ENCODE measurements around the gene TMEM156. TPM values are rescaled to one million over a fixed set of nuclear protein-coding genes. Genes with fewer than 3 reads are reported as not detected.

TMEM156 gene
- total and polyA plus RNA-seq, 2 of the 4 experiments (the other 2 are of a cell fraction) = 0.53 to 0.54 TPM

- H3K27ac ChIP-seq (ENCODE audit: insufficient read depth, low read length) = peak overlapping the region; percentile 55
- dilution Hi-C loops (cut with HindIII; ENCODE audit: low sequenced_read_pairs, unreplicated experiment) (no loop called here), in situ Hi-C loops (cut with MboI; ENCODE audit: low sequenced_read_pairs) (loop anchor here (5.0 kb wide), 1 partner anchor 90 kb away; no protein-coding TSS in a partner anchor), intact Hi-C loops (cut with micrococcal nuclease) (no loop called here)
- peak overlapping the region in 1 of 2 experiments; percentile 62; a peak in 2 of 4 replicates for H4K8ac ChIP-seq (ENCODE audit: low read depth in 2 of 2, low read length in 2 of 2)
- H3K14ac ChIP-seq (replicated peaks; ENCODE audit: low read depth, low read length) = peak overlapping the region; percentile 45; the same call in 1 of the 2 replicates
- peak overlapping the region; percentile 66 for H4K5ac ChIP-seq (ENCODE audit: low read depth, low read length)
- WGBS, 2 experiments (ENCODE audit: extremely low coverage in 2 of 2, insufficient read length in 1 of 2) = no CpG with 5 or more reads among the region's 4 CpGs
- peak overlapping the region; percentile 85 for H2AK5ac ChIP-seq (ENCODE audit: low read depth, low read length)
- no peak overlapping the region for H3K23ac ChIP-seq (ENCODE audit: low read depth, low read length)
- H2BK20ac ChIP-seq (ENCODE audit: low read depth, low read length) = peak overlapping the region; percentile 65; the same call in 1 of the 2 replicates
- H2BK5ac ChIP-seq (ENCODE audit: low read depth, low read length, poor library complexity, severe bottlenecking) = peak overlapping the region; percentile 81
- peaks cover 18% of the 10 kb centered on the region for H3K4me1 ChIP-seq (ENCODE audit: control insufficient read depth, insufficient read depth, low read length)
- peaks cover 10% of the 10 kb centered on the region; the same call in 1 of the 2 replicates for H3K9me1 ChIP-seq (ENCODE audit: insufficient read depth, low read length)
- no peak overlapping the region for H2AK9ac ChIP-seq (replicated peaks; ENCODE audit: low read depth, low read length, poor library complexity)
- H3K79me1 ChIP-seq (ENCODE audit: low read depth in 1 of 2, low read length in 2 of 2) = no peaks in the 10 kb centered on the region; a peak in 1 of 4 replicates
- peak overlapping the region; percentile 90 for H4K91ac ChIP-seq (ENCODE audit: insufficient read depth, low read depth, low read length)
- peak overlapping the region; percentile 71 for H2AFZ ChIP-seq (replicated peaks; ENCODE audit: low read length, poor library complexity)
- peak; percentile 73 for ATAC-seq (ENCODE audit: low read depth)
- no TSS peak for BruUV-seq (replicated peaks)
- H3K27me3 ChIP-seq (ENCODE audit: control insufficient read depth, insufficient read depth, low read length) = no peaks in the 10 kb centered on the region
- no peak overlapping the region for H3K4me3 ChIP-seq (ENCODE audit: insufficient read depth, low read depth, low read length)
- peak overlapping the region; percentile 67; the same call in 2 of the 3 replicates for H2BK15ac ChIP-seq (ENCODE audit: low read depth, low read length)
- peak overlapping the region; percentile 85 for H3K18ac ChIP-seq (ENCODE audit: low read depth, low read length)
- no peaks in the 10 kb centered on the region for H3K36me3 ChIP-seq (ENCODE audit: control insufficient read depth, insufficient read depth, low read length)
- ChIA-PET CTCF (interaction anchor here (0.6 to 1.2 kb wide), 2 partner anchors 52 to 975 kb away, joined by 3 read pairs; no protein-coding TSS in a partner anchor), POLR2A (ENCODE audit: unreplicated experiment) (no interaction called here)
- H3K9ac ChIP-seq (ENCODE audit: low read depth, low read length) = 0 out of 2 replicates have a peak overlapping the region, but pooled peaks have one; percentile 1
- no peaks in the 10 kb centered on the region for H4K20me1 ChIP-seq (ENCODE audit: insufficient read depth, low read length)
- TF ChIP-seq MAFK (IDR thresholded peaks at IDR 0.05; ENCODE audit: low read depth, low read length) (no peak), RFX5 (IDR thresholded peaks at IDR 0.05; ENCODE audit: low read depth, low read length) (no peak), FOS (IDR thresholded peaks at IDR 0.05; ENCODE audit: low read depth, low read length) (no peak), CTCF (conservative IDR thresholded peaks at IDR 0.05; ENCODE audit: low read depth, low read length) (no peak), CEBPB (IDR thresholded peaks at IDR 0.05; ENCODE audit: low read depth, low read length) (no peak), BHLHE40 (IDR thresholded peaks at IDR 0.05; ENCODE audit: low read depth, low read length) (no peak), CHD1 (IDR thresholded peaks at IDR 0.05; ENCODE audit: low read depth, low read length) (no peak), MXI1 (IDR thresholded peaks at IDR 0.05; ENCODE audit: borderline replicate concordance, low read depth, low read length) (no peak), RCOR1 (IDR thresholded peaks at IDR 0.05; ENCODE audit: insufficient replicate concordance, low read length) (no peak), ELK1 (IDR thresholded peaks at IDR 0.05; ENCODE audit: borderline replicate concordance, low read depth, low read length) (no peak)
- H2BK120ac ChIP-seq (ENCODE audit: low read depth, low read length) = peak overlapping the region; percentile 91
- peak overlapping the region; percentile 21; the same call in 1 of the 2 replicates for H3K56ac ChIP-seq (ENCODE audit: extremely low read depth, insufficient read depth, low read length)
- H3K4me2 ChIP-seq (ENCODE audit: low read depth, low read length) = no peak overlapping the region
- DNase-seq = peak; percentile 68
- H3K9me3 ChIP-seq (ENCODE audit: control insufficient read depth, insufficient read depth, low read length) = no peaks in the 10 kb centered on the region
- H3K4ac ChIP-seq (ENCODE audit: low read depth, low read length) = peak overlapping the region; percentile 91
Observed at GRCh38 chr4:39037491-39037825, 5.2 kb upstream of the TMEM156 start.

Data from IMR-90 (cell line).